Activated naive CD4-positive, alpha-beta T cell treated with anti-CD3 and anti-CD28 coated beads, Interleukin-2, amount 10 ng/mL, durations not matched to agents 7 days and 5 days (primary cell): ENCODE data around the gene CCM2.
"Not testable (repeated sequence)": the region's sequence is repeated elsewhere in the genome, so short reads cannot be mapped to it uniquely, and the experiment has no call there.

Experiments
- CTCF ChIA-PET: fragments of 350-600 bp; sonication (Branson Sonifier 250); formaldehyde crosslinking; loops from one replicate; lab custom pipeline; 2021; ENCODE audit warnings: antibody characterized with exemption; lab: Charles Lee
- DNase-seq: peaks from one replicate; pipeline ENCODE4 v3.0.0-alpha.2; 2020
- H3K27ac Mint-ChIP-seq: one replicate; pipeline ENCODE4 v1.8.0; 2021; ENCODE audit warnings: mild to moderate bottlenecking, moderate library complexity, mixed read lengths
- H3K27me3 Mint-ChIP-seq: one replicate; pipeline ENCODE4 v1.8.0; 2021; ENCODE audit warnings: mild to moderate bottlenecking, mixed read lengths
- H3K36me3 Mint-ChIP-seq: one replicate; pipeline ENCODE4 v1.8.0; 2021; ENCODE audit warnings: mixed read lengths
- H3K4me1 Mint-ChIP-seq: one replicate; pipeline ENCODE4 v1.8.0; 2021; ENCODE audit warnings: mixed read lengths
- H3K4me3 Mint-ChIP-seq: one replicate; pipeline ENCODE4 v1.8.0; 2021; ENCODE audit warnings: mild to moderate bottlenecking, moderate library complexity, mixed read lengths
- H3K9me3 Mint-ChIP-seq: one replicate; pipeline ENCODE4 v1.8.0; 2021; ENCODE audit warnings: mixed read lengths

Gene CCM2

DNA sequence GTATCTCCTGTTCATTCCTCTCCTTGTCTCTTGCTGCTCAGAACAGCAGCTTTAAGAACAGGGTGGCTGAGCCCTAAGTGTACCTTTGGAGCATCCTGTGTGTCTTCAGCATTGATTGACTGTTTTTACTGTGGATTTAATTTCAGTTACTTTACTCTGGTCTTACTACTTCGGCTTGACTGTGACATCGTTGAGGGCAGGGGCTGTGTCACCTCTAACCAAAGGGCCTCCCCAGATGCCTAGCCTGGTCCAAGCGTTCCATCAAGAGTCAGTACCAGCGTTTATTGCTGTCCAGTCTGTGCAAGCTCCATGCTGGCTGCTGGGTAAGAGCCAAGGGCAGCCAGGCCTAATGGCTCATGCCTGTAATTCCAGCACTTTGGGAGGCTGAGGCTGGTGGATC, 32.4 kb downstream of the CCM2 start:
- Mint-ChIP-seq H3K4me3 (peak overlapping the region; percentile 60), H3K9me3 (no peaks in the 10 kb centered on the region), H3K27me3 (no peaks in the 10 kb centered on the region), H3K36me3 (peaks cover 72% of the 10 kb centered on the region), H3K27ac (peak overlapping the region; percentile 83), H3K4me1 (peaks cover 71% of the 10 kb centered on the region)
- CTCF ChIA-PET, result interaction anchor here (1.1 to 7.2 kb wide), 2 partner anchors 11 to 58 kb away, joined by 3 to 51 read pairs; no protein-coding TSS in a partner anchor
- DNase-seq, result no peak

DNA sequence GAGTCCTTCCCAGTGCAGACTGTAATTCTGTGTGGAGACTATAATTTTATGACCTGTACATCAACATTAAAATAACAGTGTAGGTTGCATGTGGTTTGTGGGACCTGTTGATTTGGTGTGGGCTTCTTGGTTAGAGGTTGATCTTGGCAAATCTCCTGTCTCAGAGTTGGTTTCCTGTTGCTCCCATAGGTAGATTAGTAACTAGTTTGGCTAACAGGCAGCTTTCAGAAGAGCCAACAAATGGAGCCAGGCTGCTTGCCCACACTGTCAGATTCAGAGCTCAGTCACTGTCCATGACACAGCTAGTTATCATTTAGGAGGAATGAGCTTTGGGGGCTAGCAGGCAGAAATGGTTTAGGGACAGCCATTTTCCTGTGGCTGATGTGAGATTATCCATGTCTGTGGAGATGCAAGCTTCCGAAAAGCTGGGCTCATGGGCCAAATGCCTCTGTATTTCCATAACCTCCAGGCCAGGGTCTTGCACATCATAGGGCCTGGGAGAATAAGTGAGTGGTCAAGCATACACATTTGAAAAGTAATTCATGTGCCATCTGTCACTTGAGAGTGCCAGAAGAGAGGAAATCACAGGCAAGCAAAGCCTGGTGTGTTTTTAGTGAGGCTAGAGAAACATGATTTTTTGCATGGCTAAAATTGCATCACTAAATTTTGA, 33.4 kb downstream of the CCM2 start:
- peaks cover 81% of the 10 kb centered on the region for H3K4me1 Mint-ChIP-seq
- peaks cover 70% of the 10 kb centered on the region for H3K36me3 Mint-ChIP-seq
- peak overlapping the region; percentile 83 for H3K27ac Mint-ChIP-seq
- CTCF ChIA-PET, result interaction anchor here (0.6 to 7.2 kb wide), 2 partner anchors 59 to 78 kb away, joined by 3 to 51 read pairs; no protein-coding TSS in a partner anchor
- peak; percentile 26 for DNase-seq
- H3K9me3 Mint-ChIP-seq, result no peaks in the 10 kb centered on the region
- H3K27me3 Mint-ChIP-seq, result no peaks in the 10 kb centered on the region
- peak overlapping the region; percentile 43 for H3K4me3 Mint-ChIP-seq

DNA sequence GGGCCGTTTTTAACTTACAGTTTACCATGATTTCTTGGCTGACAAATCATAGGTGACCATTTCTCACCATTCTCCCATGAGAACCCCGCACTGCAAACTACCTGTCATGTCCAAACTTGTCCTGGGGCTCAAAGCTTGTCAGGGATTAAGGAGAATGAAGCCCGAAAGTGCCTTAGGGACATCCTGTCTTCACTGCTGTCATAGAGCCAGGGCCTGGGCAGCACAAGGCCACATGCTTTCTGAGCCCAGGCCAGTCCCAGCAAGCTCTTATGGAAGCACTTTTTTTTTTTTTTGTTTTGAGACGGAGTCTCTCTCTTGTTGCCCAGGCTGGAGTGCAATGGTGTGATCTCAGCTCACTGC, 33.9 kb downstream of the CCM2 start:
- Mint-ChIP-seq H3K27me3 (no peaks in the 10 kb centered on the region), H3K36me3 (peaks cover 70% of the 10 kb centered on the region), H3K9me3 (no peaks in the 10 kb centered on the region), H3K27ac (peak overlapping the region; percentile 83), H3K4me3 (peak overlapping the region; percentile 43), H3K4me1 (peaks cover 86% of the 10 kb centered on the region)
- CTCF ChIA-PET, result interaction anchor here (7.2 kb wide), 1 partner anchor 59 kb away, joined by 51 read pairs; no protein-coding TSS in a partner anchor
- no peak for DNase-seq

DNA sequence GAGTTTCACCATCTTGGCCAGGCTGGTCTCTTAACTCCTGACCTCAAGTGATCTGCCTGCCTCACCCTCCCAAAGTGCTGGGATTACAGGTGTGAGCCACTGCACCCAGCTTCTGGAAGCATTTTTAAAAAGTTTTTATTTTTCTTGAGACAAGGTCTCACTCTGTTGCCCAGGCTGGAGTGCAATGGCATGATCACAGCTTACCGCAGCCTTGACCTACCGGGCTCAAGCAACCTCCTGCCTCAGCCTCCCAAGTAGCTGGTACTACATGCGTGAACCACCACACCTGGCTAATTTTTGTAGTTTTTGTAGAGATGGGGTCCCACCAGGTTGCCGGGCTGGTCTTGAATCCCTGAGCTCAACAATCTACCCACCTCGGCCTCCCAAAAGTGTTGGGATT, 34.7 kb downstream of the CCM2 start:
- H3K4me3 Mint-ChIP-seq, H3K27me3 Mint-ChIP-seq, DNase-seq, H3K9me3 Mint-ChIP-seq: not testable (repeated sequence)
- peaks cover 86% of the 10 kb centered on the region for H3K4me1 Mint-ChIP-seq
- H3K27ac Mint-ChIP-seq, result peak overlapping the region; percentile 45
- H3K36me3 Mint-ChIP-seq, result peaks cover 68% of the 10 kb centered on the region
- CTCF ChIA-PET, result interaction anchor here (0.9 to 7.2 kb wide), 3 partner anchors 33 to 60 kb away, joined by 3 to 51 read pairs (median 3); no protein-coding TSS in a partner anchor

DNA sequence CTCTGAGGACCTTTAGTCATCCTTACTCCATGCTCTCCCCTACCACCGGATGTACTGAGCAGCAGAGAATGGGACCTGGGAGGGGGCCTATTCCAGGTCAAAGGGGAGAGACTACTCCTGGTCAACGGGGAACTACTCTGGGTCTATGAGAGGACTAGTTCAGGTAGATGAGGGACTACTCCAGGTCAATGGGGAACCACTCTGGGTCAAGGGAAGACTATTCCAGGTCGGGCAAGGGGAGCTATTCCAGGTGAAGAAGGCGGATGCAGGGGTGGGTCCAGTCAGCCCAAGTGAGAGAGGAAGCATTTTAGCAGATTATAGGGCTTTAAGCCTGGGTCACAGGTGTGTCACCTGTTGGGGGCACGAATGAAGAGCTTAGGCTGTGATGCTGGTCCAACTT, 35.4 kb downstream of the CCM2 start:
- DNase-seq, result no peak
- Mint-ChIP-seq H3K36me3 (peaks cover 65% of the 10 kb centered on the region), H3K4me1 (peaks cover 80% of the 10 kb centered on the region), H3K4me3 (peak overlapping the region; percentile 46), H3K9me3 (no peaks in the 10 kb centered on the region), H3K27me3 (no peaks in the 10 kb centered on the region), H3K27ac (peak overlapping the region; percentile 88)
- CTCF ChIA-PET, result interaction anchor here (0.7 to 7.2 kb wide), 5 partner anchors 10 to 61 kb away, joined by 3 to 51 read pairs (median 6); no protein-coding TSS in a partner anchor

DNA sequence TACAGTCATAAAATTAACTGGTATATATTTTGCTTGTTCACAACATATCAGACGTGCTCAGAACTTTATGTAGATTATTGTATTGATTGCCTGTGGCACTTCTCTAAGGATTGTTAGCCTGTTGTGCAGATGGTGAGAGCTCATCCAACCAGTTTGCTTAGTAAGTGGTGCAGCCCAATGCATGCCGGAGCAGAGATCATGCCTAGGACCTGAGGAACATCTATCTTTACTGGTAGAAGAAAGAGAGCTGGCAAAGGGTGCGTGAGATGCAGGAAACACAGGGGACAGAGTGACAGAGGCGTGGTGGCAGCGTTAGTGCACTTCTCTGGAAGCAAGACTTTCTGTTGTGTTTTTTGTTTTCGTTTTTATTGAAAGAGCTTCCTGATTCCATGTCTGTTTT, 35.9 kb downstream of the CCM2 start:
- H3K27me3 Mint-ChIP-seq, result no peaks in the 10 kb centered on the region
- CTCF ChIA-PET, result interaction anchor here (0.7 to 7.2 kb wide), 5 partner anchors 10 to 61 kb away, joined by 3 to 51 read pairs (median 6); no protein-coding TSS in a partner anchor
- H3K4me1 Mint-ChIP-seq, result peaks cover 77% of the 10 kb centered on the region
- peak overlapping the region; percentile 88 for H3K27ac Mint-ChIP-seq
- H3K9me3 Mint-ChIP-seq, result no peaks in the 10 kb centered on the region
- H3K4me3 Mint-ChIP-seq, result peak overlapping the region; percentile 51
- DNase-seq, result peak; percentile 56
- peaks cover 69% of the 10 kb centered on the region for H3K36me3 Mint-ChIP-seq

DNA sequence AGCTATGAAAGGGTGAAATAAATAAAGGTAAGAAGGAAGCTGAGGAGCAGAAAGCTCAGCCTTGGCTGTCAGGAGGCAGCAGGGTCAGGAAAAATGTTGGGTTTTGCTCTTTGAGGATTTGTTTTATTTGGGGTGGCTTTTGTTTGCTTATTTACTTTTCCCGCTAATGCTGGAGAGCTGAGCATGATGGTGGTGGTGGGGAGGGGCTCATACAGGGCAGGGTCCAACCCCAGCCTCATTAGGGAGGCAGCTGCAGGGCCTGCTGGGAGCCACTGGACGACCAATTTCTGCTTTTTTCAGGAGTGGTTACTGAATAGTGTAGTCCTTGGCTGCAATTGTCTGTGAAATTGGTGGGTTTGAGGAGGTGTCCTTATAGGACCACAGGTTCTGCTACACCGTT, 36.3 kb downstream of the CCM2 start:
- Mint-ChIP-seq H3K9me3 (no peaks in the 10 kb centered on the region), H3K36me3 (peaks cover 73% of the 10 kb centered on the region), H3K27me3 (no peaks in the 10 kb centered on the region), H3K4me1 (peaks cover 77% of the 10 kb centered on the region), H3K27ac (peak overlapping the region; percentile 88), H3K4me3 (peak overlapping the region; percentile 51)
- no peak for DNase-seq
- CTCF ChIA-PET, result interaction anchor here (0.7 to 7.2 kb wide), 5 partner anchors 18 to 101 kb away, joined by 3 to 51 read pairs (median 4); no protein-coding TSS in a partner anchor

DNA sequence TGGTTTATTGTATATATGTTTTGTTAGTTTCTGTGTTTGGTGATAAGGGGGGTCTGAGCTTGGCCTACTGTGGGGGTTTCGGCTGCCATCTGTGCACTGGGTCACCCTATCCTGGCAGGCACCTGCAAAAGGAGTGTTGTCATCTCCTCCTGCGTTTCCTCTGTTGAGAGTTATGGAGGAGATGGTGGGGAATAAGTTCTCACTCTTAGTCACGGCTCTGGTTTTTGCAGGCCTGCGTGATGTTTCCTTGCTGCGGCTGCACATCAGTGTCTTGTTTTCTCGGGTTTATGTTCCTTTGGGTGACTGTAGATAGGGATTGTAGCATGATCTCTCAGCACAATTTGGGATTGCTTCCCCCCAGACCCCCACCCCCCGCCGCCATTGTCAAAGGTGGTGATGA, 36.8 kb downstream of the CCM2 start:
- H3K36me3 Mint-ChIP-seq, result peaks cover 75% of the 10 kb centered on the region
- peak overlapping the region; percentile 51 for H3K4me3 Mint-ChIP-seq
- H3K27ac Mint-ChIP-seq, result peak overlapping the region; percentile 88
- H3K9me3 Mint-ChIP-seq, result no peaks in the 10 kb centered on the region
- CTCF ChIA-PET, result interaction anchor here (0.6 to 7.2 kb wide), 5 partner anchors 9 to 100 kb away, joined by 3 to 51 read pairs (median 3); no protein-coding TSS in a partner anchor
- peaks cover 73% of the 10 kb centered on the region for H3K4me1 Mint-ChIP-seq
- peak; percentile 33 for DNase-seq
- H3K27me3 Mint-ChIP-seq, result no peaks in the 10 kb centered on the region

DNA sequence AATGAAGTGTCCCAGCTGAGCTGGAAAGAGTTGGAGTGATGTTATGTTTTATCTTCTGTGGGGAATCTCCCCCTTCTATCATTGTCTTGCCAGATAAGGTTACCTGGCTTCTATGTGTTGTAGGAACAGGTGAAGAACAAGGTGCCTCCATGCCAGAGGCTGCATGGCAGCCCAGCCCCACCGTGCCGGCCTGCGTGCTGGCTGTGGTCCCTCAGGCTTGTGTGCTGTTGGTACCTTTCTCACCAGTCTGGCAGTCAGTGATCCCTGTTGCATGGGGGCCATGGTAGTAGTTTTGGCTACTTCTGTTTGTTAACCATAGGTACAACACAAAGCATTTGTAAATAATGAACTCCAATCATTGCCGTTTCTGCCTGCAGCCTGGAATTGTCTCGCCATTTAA, 37.9 kb downstream of the CCM2 start:
- no peaks in the 10 kb centered on the region for H3K27me3 Mint-ChIP-seq
- peak overlapping the region; percentile 70 for H3K27ac Mint-ChIP-seq
- peaks cover 69% of the 10 kb centered on the region for H3K4me1 Mint-ChIP-seq
- H3K4me3 Mint-ChIP-seq, result no peak overlapping the region
- peaks cover 78% of the 10 kb centered on the region for H3K36me3 Mint-ChIP-seq
- CTCF ChIA-PET, result interaction anchor here (1.4 to 7.2 kb wide), 3 partner anchors 10 to 99 kb away, joined by 3 to 51 read pairs (median 4); no protein-coding TSS in a partner anchor
- H3K9me3 Mint-ChIP-seq, result no peaks in the 10 kb centered on the region
- no peak for DNase-seq

DNA sequence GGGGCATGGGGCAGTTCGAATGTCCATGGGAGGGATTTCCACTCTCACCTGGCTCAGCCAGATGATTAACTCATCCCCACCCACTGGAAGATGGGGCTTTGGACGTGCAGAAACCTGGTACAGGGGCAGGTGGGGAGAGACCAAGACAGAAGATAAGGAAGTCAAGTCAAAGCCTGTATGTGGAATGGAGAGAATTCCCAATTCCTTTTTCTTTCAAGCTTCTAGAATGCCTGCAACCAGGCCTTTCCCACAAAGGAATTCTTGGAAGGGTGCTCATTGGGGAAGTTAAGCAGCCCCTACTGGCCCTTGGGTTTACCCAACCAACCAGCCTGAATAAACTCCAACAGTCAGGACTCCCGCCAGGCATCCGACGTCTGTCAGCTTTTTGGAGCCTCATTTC, 39.1 kb downstream of the CCM2 start:
- CTCF ChIA-PET, result interaction anchor here (1.0 kb wide), 2 partner anchors 66 to 97 kb away, joined by 3 to 8 read pairs; no protein-coding TSS in a partner anchor
- DNase-seq, result no peak
- H3K27ac Mint-ChIP-seq, result no peak overlapping the region

DNA sequence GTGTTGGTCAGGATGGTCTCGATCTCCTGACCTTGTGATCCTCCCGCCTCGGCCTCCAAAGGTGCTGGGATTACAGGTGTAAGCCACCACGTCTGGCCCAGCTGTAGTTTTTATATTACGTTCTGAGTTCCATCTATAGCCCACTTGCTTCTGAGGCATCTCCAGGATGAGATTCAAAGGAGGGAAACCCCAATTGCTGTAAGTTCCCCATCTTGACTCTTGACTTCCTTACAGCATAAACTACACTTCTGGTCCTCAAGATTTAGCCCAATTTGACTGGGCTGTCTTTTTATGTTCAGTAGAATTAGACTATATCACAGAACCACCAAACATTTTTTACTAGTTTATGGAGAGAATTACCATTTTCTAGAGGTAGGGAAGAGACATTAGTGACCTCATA, 44.3 kb downstream of the CCM2 start:
- peaks cover 73% of the 10 kb centered on the region for H3K36me3 Mint-ChIP-seq
- no peak overlapping the region for H3K27ac Mint-ChIP-seq
- no peak for DNase-seq
- no peak overlapping the region for H3K4me3 Mint-ChIP-seq
- H3K4me1 Mint-ChIP-seq, result peaks cover 23% of the 10 kb centered on the region
- H3K27me3 Mint-ChIP-seq, result no peaks in the 10 kb centered on the region
- H3K9me3 Mint-ChIP-seq, result no peaks in the 10 kb centered on the region
- CTCF ChIA-PET, result no interaction called here

More for the DNA sequence above, 39.1 kb downstream of the CCM2 start:
- H3K4me3 Mint-ChIP-seq, result no peak overlapping the region
- H3K9me3 Mint-ChIP-seq, result no peaks in the 10 kb centered on the region
- peaks cover 56% of the 10 kb centered on the region for H3K4me1 Mint-ChIP-seq
- peaks cover 75% of the 10 kb centered on the region for H3K36me3 Mint-ChIP-seq
- no peaks in the 10 kb centered on the region for H3K27me3 Mint-ChIP-seq

DNA sequence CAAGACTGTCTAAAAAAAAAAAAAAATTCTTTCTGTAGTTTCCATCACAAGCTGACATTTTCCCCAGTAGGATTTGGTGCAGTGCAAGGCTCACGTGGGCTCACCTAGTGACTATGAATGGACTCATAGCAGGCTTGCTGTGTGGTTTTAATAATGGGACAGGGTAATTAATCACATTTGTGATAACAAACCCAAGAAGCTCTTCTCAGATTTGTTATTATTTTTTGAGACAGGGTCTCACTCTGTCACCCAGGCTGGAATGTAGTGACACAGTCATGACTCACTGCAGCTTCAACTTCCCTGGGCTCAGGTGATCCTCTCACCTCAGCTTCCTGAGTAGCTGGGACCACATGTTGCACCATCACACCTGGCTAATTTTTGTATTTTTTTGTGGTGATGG, 48.7 kb downstream of the CCM2 start:
- Mint-ChIP-seq H3K4me1 (peaks cover 29% of the 10 kb centered on the region), H3K9me3 (no peaks in the 10 kb centered on the region), H3K27ac (no peak overlapping the region), H3K27me3 (no peaks in the 10 kb centered on the region), H3K4me3 (no peak overlapping the region), H3K36me3 (peaks cover 66% of the 10 kb centered on the region)
- no peak for DNase-seq
- CTCF ChIA-PET, result no interaction called here

DNA sequence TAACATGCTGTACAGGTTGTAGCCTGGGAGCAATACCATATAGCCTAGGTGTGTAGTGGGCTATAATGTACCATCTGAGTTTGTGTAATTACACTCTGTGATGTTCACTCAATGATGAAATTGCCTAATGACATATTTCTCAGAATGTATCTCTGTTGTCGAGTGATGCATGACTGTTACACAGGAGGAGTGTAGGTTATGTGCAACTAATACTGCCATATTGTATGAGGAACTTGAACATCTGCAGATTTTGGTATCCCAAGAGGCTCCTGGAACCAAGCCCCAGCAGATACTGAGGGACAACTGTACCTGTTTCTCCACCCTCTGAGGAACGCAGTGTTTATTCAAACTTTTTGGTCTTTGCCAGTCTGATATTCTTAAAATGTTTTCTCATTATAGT, 50.2 kb downstream of the CCM2 start:
- DNase-seq, result no peak
- H3K36me3 Mint-ChIP-seq, result peaks cover 69% of the 10 kb centered on the region
- CTCF ChIA-PET, result interaction anchor here (1.5 kb wide), 1 partner anchor 76 kb away, joined by 4 read pairs; no protein-coding TSS in a partner anchor
- H3K4me3 Mint-ChIP-seq, result no peak overlapping the region
- H3K4me1 Mint-ChIP-seq, result peaks cover 36% of the 10 kb centered on the region
- no peaks in the 10 kb centered on the region for H3K27me3 Mint-ChIP-seq
- no peak overlapping the region for H3K27ac Mint-ChIP-seq
- no peaks in the 10 kb centered on the region for H3K9me3 Mint-ChIP-seq

DNA sequence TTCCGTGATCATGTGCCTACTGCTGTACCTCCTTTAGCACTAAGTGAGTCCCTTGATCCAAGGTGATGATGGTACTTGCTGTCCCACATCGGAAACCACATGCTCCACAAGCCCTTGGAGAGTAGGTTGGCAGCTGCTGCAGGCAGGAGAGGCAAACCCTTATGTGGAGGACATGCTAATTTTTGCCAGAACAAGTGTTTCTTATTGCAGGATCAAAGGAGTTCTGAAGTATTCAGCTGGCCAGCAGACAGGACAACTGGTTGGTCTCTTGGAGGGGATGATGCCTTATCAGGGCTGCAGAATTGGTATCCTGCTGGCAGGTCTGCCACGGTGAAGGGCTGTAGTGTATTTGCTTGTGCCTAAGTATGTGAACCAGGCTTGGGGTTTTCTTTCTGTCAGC, 52.0 kb downstream of the CCM2 start:
- H3K36me3 Mint-ChIP-seq, result peaks cover 63% of the 10 kb centered on the region
- H3K27ac Mint-ChIP-seq, result peak overlapping the region; percentile 42
- peaks cover 27% of the 10 kb centered on the region for H3K4me1 Mint-ChIP-seq
- H3K27me3 Mint-ChIP-seq, result no peaks in the 10 kb centered on the region
- CTCF ChIA-PET, result no interaction called here
- H3K4me3 Mint-ChIP-seq, result no peak overlapping the region
- no peak for DNase-seq
- no peaks in the 10 kb centered on the region for H3K9me3 Mint-ChIP-seq
